Measurements from ENCODE around the gene HRAS.

- TF ChIP-seq CTCF (IDR thresholded peaks at IDR 0.05), result no peak
- TF ChIP-seq EZH2 (IDR thresholded peaks at IDR 0.05), result no peak
These were observed 46.4 kb upstream of the HRAS start for GRCh38 chr11:581752-582151.

Data from neural progenitor cell (in vitro differentiated cells).